Hematopoietic multipotent progenitor cell treated with erythropoietin and hydrocortisone succinate and interleukin-3 and kit ligand, for 17 days (in vitro differentiated cells): Measurements from ENCODE around the gene TMTC1.

ENCODE experiments used
- DNase-seq: peaks from one replicate; pipeline ENCODE4 v3.0.0-alpha.2; 2015; ENCODE audit warnings: low spot score

Gene TMTC1

GRCh38 chr12:29612912-29613311, 170.8 kb downstream of the TMTC1 start:
- no peak for DNase-seq

DNA sequence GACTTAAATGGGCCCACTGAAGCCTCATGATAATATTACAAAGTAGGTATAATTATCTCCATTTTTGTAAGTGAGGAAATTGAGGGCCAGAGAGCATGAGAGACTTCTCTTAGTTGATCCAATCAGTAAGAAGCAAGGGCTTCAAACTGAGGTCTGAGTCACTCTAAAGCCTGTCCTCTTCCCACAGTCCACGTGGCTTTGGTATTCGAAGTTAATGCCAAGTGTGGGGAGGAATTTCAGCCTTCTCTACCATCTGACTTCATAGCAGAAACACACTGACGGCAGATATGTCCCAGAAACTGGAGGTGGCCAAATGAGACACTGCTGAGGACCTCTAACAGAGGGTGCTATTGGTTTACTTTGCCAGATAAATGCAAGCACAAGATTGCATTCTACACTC, 171.8 kb downstream of the TMTC1 start:
- no peak for DNase-seq

DNA sequence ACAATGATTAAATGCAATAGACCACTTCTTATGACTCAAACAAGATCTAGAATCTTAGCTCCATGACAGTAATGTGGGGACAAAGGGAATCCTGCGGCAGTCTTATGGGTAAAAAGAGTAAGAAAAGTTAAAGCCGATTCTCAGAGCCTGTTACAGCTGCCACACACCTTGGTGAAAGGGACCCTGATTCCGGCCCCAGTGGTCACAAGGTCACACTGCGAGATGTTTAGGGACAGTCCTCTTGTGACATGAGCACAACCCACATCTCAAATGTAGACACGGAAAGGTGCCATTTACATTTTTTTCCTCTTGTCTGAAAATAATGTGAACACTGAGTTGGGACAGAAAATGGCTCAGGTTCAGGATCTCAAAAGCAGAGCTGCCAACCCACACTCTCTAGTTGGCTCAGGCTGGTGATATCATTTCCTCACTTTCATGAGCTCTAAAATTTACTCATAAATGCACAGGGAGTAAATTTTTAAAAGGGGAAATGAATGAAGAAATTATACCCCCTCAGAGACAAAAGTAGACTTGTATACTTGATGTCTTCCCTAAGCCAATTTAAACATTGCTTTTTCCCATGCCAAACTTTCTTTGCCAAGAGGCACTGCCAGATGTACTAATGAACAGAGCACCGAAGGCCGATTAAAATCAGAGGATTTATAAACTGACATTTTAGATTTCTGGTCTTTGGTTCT, 173.1 kb downstream of the TMTC1 start:
- no peak for DNase-seq

DNA sequence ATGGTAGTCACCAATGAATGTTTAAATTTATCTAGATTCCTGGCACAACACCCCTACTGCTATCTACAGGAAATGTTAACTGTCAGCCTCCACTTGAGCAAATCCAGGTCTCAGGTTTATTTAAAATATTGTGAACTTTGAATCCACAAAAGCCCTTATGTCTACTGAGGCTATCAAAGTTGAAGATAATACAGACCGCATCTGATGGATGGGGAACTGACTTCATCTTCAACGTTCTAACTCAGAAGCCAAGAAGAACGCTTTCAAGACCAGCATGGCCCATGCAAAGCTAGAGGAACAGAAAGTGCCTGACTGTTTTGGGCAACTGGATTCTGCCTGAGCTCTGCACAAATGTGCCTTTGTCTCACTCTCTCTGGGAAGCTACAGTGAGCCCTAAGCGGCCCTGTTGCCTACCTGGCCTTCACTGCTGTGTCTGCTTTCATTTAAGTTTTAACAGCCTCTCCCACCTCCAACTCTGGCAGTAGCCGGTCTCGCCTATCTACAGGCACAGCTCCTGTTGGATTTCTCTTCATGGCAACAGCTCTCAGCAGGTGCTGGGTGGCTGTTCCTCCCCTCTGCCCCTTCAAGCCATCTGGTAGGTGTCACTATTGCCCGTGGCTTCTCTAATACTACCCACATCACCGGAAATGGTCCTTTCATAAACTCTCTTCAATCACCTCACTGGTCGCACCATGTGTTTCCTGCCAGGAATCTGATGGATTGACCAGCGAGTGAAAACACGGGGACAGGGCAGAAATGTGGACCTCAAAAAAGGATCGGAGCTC, 174.1 kb downstream of the TMTC1 start:
- DNase-seq = no peak

GRCh38 chr12:29608581-29608980, 175.2 kb downstream of the TMTC1 start:
- no peak for DNase-seq

DNA sequence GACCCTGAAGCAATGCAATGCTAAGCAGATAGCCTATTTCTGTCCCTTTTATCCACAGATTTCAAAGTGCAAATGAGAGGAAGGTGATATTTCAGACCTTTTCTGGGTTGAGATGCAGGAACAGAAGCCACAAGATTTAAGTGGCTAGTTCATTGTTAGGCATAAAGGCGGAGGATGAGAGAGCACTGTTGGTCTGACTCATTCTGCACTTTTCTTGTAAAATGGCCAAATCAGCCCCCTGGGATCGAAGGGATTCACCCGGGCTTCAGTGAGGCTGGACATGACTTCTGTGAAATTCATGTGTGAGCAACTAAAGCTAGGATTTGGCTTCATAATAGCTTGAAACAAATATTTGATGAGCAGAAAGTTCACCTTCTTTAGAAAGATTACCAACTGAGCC, 184.4 kb downstream of the TMTC1 start:
- DNase-seq = no peak

DNA sequence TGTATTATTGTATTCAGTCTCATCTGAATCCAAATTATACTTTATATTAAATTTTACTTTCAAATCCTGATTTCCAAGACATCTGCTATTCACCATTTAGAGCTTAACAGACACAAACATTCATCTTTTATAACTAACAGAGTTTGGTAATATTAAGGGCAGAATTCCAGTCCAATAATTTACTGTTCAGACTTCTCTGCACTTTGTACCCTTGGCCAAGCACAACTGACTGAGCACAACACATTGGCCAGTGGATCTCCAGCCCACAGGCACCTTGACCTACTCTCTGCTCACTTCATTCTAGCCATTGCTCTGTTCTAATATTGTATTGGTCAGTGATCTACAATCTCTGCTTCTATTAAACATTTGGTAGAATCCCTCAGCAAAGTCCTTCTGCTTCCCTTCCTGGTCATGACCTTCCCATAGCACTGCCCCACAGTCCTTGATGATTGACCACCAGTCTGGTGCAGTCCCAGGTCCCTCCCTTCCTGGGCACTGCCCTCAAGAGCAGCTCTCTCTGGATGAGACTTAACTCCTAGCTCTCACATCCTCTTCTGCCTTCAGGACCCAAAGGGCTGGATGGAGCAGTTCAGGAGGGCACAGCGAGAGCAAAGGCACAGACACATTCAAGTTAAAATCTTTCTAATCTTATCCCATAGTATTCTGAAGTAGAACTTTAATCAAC, 188.5 kb downstream of the TMTC1 start:
- DNase-seq = no peak

- no peak for DNase-seq
Measured at GRCh38 chr12:29593001-29593400, 190.7 kb downstream of the TMTC1 start.

DNA sequence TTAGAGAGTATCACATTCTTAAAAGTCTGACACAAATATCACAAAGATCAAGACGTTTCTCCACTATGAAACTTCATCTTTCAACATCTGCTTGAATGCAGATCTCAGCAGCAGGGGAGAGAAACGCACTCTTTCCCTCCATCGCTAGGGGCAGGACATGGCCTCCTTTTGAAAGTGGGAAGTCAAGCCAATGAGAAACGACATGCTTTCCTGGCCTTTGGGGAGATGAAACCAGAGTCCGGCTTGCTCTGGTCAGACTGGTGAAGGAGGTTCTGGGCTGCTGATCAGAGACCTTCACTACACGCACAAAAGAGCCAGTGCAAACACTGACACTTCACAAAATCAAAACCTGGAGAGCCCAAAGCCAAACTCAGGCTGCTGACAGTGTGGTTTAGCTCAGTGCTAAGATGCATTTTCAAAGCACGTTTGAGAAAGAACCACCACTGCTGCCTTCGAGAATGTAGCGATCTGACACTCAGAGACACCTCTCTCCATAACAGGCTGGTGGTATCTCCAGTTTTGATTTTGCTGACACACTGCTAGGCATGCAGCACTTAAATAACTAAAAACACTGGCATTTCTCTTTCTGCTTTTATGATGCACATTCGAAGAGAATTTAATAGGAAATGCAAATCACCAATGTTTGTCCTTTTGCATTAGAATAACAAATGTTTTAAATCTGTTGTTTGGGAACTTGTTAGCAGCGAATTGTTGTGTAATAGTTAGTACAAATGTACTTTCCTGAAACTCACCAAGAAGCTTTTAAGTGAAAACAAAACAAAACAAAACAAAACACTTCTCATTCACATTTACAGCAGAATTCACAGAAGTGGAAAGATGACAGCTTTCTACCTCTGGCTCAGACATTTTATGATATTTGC, 192.4 kb downstream of the TMTC1 start:
- no peak for DNase-seq

DNA sequence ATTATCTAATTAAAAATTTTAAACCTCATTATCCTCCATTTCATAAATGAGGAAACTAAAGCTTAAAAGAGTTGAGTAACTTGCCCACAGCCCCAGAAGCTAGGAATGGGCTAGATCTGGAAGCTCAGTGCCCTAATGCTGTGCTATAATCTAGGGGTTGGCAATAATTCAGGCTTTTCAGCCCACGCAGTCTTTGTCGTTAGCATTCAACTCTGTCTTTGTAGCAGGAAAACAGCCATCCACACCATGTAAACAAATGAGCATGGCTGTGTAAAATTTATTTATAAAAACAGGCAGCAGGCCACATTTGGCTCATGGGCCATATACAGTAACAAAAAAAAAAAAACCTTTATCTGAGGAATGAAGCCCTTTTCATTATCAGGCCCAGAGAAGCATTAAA, 193.9 kb downstream of the TMTC1 start:
- no peak for DNase-seq

GRCh38 chr12:29589286-29589820, 194.4 kb downstream of the TMTC1 start:
- DNase-seq = no peak

GRCh38 chr12:29582677-29583272, 201.0 kb downstream of the TMTC1 start:
- DNase-seq = no peak

DNA sequence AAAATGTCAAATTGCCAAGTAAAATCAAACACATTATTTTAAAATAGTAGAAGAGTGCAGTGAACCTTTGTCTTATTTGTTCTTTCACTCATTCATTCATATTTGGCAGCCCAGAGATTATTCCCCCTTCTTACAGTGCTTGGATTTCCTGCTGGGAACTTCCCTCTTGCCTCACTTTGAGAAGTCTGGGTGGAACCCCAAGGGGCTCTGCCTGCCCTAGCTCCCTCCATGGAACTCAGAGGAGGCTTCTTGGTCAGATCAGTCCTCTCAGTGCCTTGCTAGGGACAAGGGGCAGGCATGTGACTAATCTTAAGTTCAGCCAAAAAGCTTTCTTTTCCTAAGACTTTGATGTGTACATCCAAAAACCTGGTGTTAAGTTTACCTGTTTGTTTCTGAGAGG, 201.6 kb downstream of the TMTC1 start:
- DNase-seq = no peak

- no peak for DNase-seq
Measured at GRCh38 chr12:29581631-29582030, 202.1 kb downstream of the TMTC1 start.

DNA sequence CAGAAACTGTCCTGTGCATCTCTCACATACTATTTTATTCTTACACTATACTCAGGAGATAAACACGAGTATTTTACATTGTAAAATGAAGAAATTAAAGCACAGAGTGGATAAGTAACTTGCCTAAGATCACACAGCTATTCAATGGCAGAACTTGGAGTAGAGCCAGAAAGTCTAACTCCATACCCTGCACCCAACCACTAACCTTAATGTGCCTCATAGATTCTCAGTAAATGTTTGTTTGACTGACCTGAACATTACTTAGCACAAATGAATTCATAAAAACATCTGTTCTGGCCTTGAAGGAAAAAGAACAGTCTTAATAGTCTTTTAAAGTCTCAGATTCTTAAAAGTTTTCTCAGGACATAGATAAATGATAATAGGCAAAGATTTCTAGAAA, 202.8 kb downstream of the TMTC1 start:
- DNase-seq = no peak

GRCh38 chr12:29578731-29579130, 205.0 kb downstream of the TMTC1 start:
- DNase-seq = no peak

GRCh38 chr12:29578070-29578469, 205.7 kb downstream of the TMTC1 start:
- DNase-seq = no peak

- DNase-seq = no peak
Measured at GRCh38 chr12:29574500-29574899, 209.2 kb downstream of the TMTC1 start.

- no peak for DNase-seq
Measured at GRCh38 chr12:29572938-29573337, 210.8 kb downstream of the TMTC1 start.

- no peak for DNase-seq
Measured at GRCh38 chr12:29572464-29572863, 211.3 kb downstream of the TMTC1 start.

GRCh38 chr12:29569132-29569757, 214.5 kb downstream of the TMTC1 start:
- no peak for DNase-seq
